Non-pigmented ciliary epithelial cell (primary cell): ENCODE measurements around the gene FAM227A.
"Not testable (repeated sequence)": the region's sequence is repeated elsewhere in the genome, so short reads cannot be mapped to it uniquely, and the experiment has no call there.

Experiments
- DNase-seq: peaks from one replicate; pipeline ENCODE4 v3.0.0-alpha.2; 2010; ENCODE audit warnings: low read depth

FAM227A gene

DNA sequence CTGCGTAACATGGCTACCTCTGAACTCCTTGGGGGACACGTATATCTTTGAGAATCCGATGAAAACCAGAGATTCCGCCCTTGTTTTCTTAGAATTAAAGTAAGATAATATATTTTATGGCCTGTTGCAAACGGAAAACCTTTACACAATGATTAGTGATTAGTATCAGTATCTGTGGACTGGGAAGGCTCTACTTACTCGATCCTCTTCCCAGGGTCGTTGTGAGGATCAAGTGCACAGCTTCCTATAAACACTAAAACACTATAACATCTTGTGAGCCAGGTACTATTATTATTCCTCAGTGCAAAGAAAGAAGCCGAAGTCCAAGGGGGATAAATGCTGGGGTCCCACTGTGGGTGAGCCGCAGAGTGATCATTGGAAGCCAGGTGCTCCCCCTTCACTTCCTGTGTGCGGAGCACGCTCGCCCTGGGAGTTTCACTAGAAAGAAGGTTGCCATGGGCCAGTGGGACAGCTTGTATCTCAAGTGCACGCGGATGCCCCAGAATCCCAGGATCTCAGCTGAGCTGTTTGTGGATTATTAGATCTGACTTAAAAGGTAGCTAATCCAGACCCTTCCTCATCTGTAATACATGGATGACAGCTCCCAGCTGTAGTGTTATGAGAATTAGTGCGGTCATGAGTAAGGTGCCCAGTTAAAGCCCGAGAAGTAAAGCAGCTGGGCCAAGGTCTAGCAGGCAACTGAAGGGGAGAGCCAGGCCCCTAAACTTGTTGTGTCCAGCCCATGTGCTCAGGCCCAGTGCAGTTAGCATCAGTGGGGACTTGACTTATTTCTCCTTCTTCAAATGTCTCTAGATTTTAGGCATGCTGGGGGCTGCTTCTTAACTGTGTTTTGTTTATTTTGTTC, 1.1 kb upstream of the FAM227A start:
- DNase-seq, result no peak

DNA sequence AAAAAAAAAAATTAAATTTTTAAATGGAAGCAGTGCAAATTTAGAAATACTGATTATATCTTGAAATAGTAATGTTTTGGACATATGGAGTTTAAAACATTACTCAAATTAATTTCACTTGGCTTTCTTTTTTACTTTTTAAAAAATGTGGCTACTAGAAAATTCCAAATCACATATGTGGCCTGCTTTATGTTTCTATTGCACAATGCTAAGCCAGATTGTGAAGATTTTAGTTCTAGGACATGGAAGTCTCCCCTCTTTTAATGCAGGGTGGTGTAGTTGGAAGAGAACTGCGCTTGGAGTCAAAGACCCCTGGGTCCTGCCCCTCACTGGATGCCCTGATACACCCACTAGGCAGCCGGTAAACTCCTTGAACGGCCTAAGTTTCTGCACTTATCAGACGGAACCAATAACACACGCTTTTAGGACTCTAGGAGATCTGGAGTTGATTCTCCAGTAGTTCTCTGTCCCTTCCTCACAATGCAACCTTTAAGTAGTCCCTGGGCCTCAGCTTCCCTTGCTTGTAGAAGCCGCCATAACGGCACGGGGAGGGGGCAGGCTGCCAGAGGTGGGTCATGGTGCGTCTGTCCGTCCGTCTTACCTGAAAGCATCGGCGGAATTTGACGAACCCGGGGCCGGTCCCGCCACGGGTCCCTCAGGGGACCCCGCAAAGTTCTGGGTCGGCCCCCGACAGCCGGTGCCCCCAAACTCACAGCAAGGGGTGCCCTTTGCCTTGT, 505 bp downstream of the FAM227A start:
- DNase-seq, result no peak

GRCh38 chr22:38653741-38654140, 2.5 kb downstream of the FAM227A start:
- no peak for DNase-seq

GRCh38 chr22:38652859-38653258, 3.3 kb downstream of the FAM227A start:
- no peak for DNase-seq

DNA sequence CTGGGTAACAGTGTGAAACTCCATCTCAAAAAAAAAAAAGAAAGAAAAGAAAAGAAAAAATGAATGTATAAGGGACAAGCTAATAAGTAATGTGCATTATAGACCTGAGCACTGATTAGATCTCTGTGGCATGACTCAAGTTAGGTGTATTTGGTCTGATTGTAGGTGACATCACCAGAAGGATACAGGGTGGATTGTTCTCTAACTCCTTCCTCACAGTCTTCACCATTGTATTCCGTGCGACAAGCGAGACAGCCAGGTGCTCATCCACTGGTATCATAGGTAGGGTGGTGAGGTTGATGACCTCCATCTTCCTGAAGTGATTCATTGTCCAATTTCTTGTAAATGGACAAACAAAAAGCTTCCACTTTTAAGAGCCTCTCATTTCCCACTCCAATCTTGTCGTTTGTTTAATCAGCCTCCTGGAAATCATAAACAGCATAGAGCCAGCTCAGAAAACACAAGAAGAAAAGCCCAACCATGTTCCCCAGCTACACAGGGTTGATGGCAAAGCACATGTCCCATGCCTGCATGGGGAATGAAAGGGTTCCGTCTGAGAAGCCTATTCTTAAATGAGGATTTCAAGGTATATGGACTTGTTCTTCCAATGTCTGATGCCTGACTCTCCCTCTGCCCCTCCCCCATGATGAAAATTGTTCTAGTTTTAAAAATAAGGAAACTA, 6.2 kb downstream of the FAM227A start:
- no peak for DNase-seq

DNA sequence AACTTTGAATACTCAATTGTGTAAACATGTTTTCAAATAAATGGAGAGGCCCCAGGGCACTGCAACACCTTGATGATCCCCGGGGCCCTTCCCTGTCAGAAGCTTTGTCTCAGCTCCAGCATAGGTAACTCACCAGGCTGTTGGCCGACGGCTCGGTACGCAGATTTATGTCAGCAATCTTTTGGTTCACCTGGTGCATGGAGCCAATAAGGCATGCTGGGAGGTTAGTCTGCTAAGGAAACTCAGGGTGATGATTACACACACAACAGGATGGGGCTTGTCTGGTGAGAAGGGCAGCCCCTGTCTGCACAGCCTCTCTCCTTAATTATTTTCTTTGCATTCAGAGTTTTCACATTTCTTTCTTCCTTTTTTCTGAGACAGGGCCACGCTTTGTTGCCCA, 10.8 kb downstream of the FAM227A start:
- DNase-seq, result no peak

DNA sequence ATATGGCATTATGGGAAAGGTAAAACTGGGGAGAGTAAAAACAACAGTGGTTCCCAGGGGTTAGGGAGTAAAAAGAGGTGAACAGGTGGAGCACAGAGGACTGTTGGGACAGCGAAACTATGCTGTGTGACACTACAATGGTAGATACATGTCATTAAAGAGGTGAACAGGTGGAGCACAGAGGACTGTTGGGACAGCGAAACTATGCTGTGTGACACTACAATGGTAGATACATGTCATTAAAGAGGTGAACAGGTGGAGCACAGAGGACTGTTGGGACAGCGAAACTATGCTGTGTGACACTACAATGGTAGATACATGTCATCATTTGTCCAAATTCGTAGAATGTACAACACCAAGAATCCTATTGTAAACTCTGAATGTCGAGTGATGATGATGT, 11.9 kb downstream of the FAM227A start:
- DNase-seq, result not testable (repeated sequence)

DNA sequence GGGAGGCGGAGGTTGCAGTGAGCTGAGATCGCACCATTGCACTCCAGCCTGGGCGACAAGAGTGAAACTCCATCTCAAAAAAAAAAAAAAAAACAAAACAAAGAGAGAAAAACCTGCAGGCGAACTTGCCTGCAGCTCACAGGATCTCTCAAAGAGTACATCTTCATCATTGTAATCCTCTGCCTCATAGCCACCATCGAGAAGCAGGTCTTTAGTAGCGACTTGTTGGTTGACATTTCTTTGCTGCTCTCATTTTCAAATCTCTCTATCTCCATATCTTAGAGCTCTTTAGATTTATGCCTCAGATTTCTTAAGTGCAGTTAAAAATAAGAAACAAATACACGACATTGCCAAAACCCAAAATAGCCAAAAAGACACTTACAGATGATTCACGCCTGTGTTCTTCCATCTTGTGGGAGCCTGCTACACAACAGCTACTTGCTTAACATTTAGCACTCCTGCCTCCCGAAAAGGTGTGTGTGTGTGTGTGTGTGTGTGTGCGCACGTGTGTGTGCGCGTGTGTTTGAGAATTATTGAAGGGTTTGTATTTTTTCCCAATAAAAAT, 14.6 kb downstream of the FAM227A start:
- no peak for DNase-seq

- no peak for DNase-seq
These were observed 17.5 kb downstream of the FAM227A start for GRCh38 chr22:38638728-38639127.

GRCh38 chr22:38638216-38638615, 18.0 kb downstream of the FAM227A start:
- no peak for DNase-seq

GRCh38 chr22:38632528-38632927, 23.7 kb downstream of the FAM227A start:
- no peak for DNase-seq

DNA sequence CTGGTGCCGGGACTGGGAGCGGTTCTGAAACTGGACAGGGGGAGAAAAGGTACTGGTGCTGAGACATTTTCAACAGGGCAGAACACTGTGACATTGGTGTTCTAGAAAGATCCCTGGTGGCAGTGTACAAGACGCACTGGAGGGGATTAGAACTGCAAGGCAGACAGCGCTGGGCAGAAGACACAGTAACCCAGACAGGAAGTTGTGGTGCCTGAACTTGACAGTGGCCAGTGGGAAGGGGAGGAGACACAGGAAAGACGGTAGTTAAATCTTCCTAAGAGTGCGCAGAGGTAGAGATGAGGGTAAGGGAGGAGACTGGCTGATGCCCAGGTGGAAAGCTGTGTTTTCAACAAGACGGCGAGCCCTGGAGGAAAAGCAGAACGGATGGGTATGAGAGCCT, 24.5 kb downstream of the FAM227A start:
- no peak for DNase-seq

- DNase-seq, result no peak
These were observed 27.1 kb downstream of the FAM227A start for GRCh38 chr22:38629108-38629507.

- no peak for DNase-seq
These were observed 27.7 kb downstream of the FAM227A start for GRCh38 chr22:38628444-38628843.

- no peak for DNase-seq
These were observed 32.8 kb downstream of the FAM227A start for GRCh38 chr22:38623351-38623750.

- DNase-seq, result no peak
These were observed 37.5 kb downstream of the FAM227A start for GRCh38 chr22:38618682-38619081.

DNA sequence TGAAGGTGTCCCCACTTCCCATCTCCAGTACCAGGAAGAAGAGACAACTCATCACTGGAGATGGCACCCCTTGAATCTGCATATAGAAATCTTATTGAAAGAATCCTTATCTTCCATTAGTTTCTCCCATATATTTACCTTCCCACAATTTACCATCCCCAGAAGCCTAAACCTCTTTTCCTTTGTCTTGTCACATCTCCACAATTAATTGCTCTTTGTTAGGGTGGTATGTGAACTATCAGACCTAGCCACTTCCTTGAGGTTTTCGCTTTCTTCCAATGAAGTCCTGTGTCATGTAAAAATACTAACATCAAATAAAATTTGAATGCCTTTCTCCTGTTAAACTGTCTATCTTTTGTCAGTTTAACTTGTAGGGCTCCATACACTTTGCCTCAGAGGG, 37.9 kb downstream of the FAM227A start:
- DNase-seq, result no peak

- DNase-seq, result not testable (repeated sequence)
These were observed 41.2 kb downstream of the FAM227A start for GRCh38 chr22:38615064-38615405.

- no peak for DNase-seq
These were observed 41.7 kb downstream of the FAM227A start for GRCh38 chr22:38614332-38615063.

DNA sequence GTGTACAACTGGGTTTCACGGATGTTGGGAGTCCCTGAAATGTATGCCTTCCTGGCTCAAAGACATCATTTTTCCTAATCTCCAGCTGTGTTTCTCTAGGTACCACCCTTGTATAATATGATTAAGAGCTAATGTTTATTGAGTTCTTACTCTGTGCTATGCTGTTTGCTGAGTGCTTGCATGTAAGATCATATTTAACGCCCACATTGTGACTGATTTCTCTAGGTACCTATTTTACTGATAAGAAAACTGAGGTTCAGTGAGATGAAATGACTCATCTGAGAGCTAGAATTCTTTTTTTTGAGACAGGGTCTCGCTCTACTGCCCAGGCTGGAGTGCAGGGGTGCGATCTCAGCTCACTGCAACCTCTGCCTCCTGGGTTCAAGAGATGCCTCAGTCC, 42.6 kb downstream of the FAM227A start:
- DNase-seq, result no peak

GRCh38 chr22:38612217-38613006, 43.8 kb downstream of the FAM227A start:
- DNase-seq, result no peak
